HEK293T (cell line): Measurements from ENCODE around the gene BCCIP.

ENCODE experiments used
- ARNT ChIP-seq: fragments of 450-650 bp; IDR thresholded peaks from 2 replicates; pipeline ENCODE4 v1.6.1; 2017; ENCODE audit warnings: mild to moderate bottlenecking
- BHLHE40 ChIP-seq: fragments of 450-650 bp; IDR thresholded peaks from 2 replicates; pipeline ENCODE4 v1.6.1; 2016; ENCODE audit warnings: mild to moderate bottlenecking, moderate library complexity, borderline replicate concordance
- FOXA1 ChIP-seq: fragments of 450-650 bp; IDR thresholded peaks from 2 replicates; pipeline ENCODE4 v1.6.1; 2016; ENCODE audit warnings: mild to moderate bottlenecking
- FOXM1 ChIP-seq: fragments of 450-650 bp; IDR thresholded peaks from 2 replicates; pipeline ENCODE4 v1.6.1; 2017; ENCODE audit warnings: mild to moderate bottlenecking, borderline replicate concordance
- LEF1 ChIP-seq: fragments of 450-650 bp; IDR thresholded peaks from 2 replicates; pipeline ENCODE4 v1.6.1; 2017; ENCODE audit warnings: mild to moderate bottlenecking, borderline replicate concordance
- NFRKB ChIP-seq: fragments of 450-650 bp; IDR thresholded peaks from 2 replicates; pipeline ENCODE4 v1.6.1; 2016; ENCODE audit warnings: mild to moderate bottlenecking, moderate library complexity
- PKNOX1 ChIP-seq: fragments of 450-650 bp; IDR thresholded peaks from 2 replicates; pipeline ENCODE4 v1.6.1; 2016
- SP1 ChIP-seq: fragments of 450-650 bp; IDR thresholded peaks from 2 replicates; pipeline ENCODE4 v1.6.1; 2017
- TARDBP ChIP-seq: fragments of 450-650 bp; IDR thresholded peaks from 2 replicates; pipeline ENCODE4 v1.6.1; 2016
- ZNF384 ChIP-seq: fragments of 450-650 bp; IDR thresholded peaks from 2 replicates; pipeline ENCODE4 v1.6.1; 2016

- no peak for TF ChIP-seq NFRKB
- TF ChIP-seq TARDBP, result no peak
- TF ChIP-seq PKNOX1, result no peak
- TF ChIP-seq ARNT, result no peak
- TF ChIP-seq BHLHE40, result no peak
- no peak for TF ChIP-seq SP1
- TF ChIP-seq FOXA1, result no peak
- no peak for TF ChIP-seq FOXM1
- no peak for TF ChIP-seq ZNF384
- TF ChIP-seq LEF1, result no peak
Measured at GRCh38 chr10:125843603-125844329, 20.4 kb downstream of the BCCIP start.
